Left ventricle myocardium superior (tissue), 1 donor: ENCODE results near the gene C20orf202. TPM values are rescaled to one million over a fixed set of nuclear protein-coding genes. Genes with fewer than 3 reads are reported as not detected.

Source experiments
- ATAC-seq: fragments of 200-7000 bp; cut with Tn5 transposase; one replicate; pipeline ENCODE4 v1.9.1; 2020; ENCODE audit warnings: mild to moderate bottlenecking, moderate library complexity
- DNase-seq: peaks from one replicate; pipeline ENCODE4 v3.0.0-alpha.2; 2020
- intact Hi-C: fragments of 100-400 bp; cut with micrococcal nuclease; formaldehyde crosslinking; loops from one replicate; pipeline ENCODE4 v1.11.0; 2022
- long read RNA-seq: library from polyadenylated mRNA; unstranded; transcript quantifications from one replicate; pipeline ENCODE4 v2.0.0, GENCODE V29; 2021
- total RNA-seq: library from RNA; stranded (reverse); fragmentation: NEBNext Ultra II Directional; extraction: Animal tissue kit (Norgen Biotek cat#: 25700); gene quantifications from one replicate; pipeline ENCODE4 v1.2.1, GENCODE V29; 2021
- donor health status: DM: no; HTN: yes; CAD: no; lungs with severe emphysema.

The C20orf202 gene
- 0.25 TPM for total RNA-seq
- long read RNA-seq: 0 reads

GRCh38 chr20:1202762-1203504 is at the start of gene C20orf202:
C20orf202 (plus strand) TSS chr20:1203454; CDS start chr20:1203586, 132 bp downstream.
- no peak for ATAC-seq
- intact Hi-C loops: no loop called here

GRCh38 chr20:1154226-1154625 is 49.0 kb upstream of the C20orf202 start:
- intact Hi-C loops: no loop called here
- DNase-seq (no peak), ATAC-seq (no peak)

More at GRCh38 chr20:1202762-1203504, at the start of gene C20orf202:
- no peak for DNase-seq

- intact Hi-C loops: no loop called here
- ATAC-seq (peak; percentile 92), DNase-seq (peak; percentile 39)
Measured at GRCh38 chr20:1154691-1155090, 48.6 kb upstream of the C20orf202 start.

GRCh38 chr20:1155342-1155741 is 47.9 kb upstream of the C20orf202 start:
- intact Hi-C loops: no loop called here
- no peak for ATAC-seq
- DNase-seq: no peak

GRCh38 chr20:1160496-1160895 is 42.8 kb upstream of the C20orf202 start:
- DNase-seq: no peak
- intact Hi-C loops: no loop called here
- no peak for ATAC-seq

- no peak for ATAC-seq
- intact Hi-C loops: no loop called here
- DNase-seq: no peak
Measured at GRCh38 chr20:1160991-1161390, 42.3 kb upstream of the C20orf202 start.

GRCh38 chr20:1163105-1163504 is 40.1 kb upstream of the C20orf202 start:
- DNase-seq (no peak), ATAC-seq (no peak)

GRCh38 chr20:1163653-1164052 is 39.6 kb upstream of the C20orf202 start:
- peak; percentile 88 for ATAC-seq
- intact Hi-C loops: no loop called here
- DNase-seq: no peak

More at GRCh38 chr20:1163105-1163504, 40.1 kb upstream of the C20orf202 start:
- intact Hi-C loops: no loop called here

- intact Hi-C loops: no loop called here
- ATAC-seq (no peak), DNase-seq (no peak)
Measured at GRCh38 chr20:1164871-1165270, 38.4 kb upstream of the C20orf202 start.

- no peak for DNase-seq
- intact Hi-C loops: no loop called here
- no peak for ATAC-seq
Measured at GRCh38 chr20:1165521-1165920, 37.7 kb upstream of the C20orf202 start.

GRCh38 chr20:1165941-1166340 is 37.3 kb upstream of the C20orf202 start:
- intact Hi-C loops: no loop called here
- DNase-seq (no peak), ATAC-seq (no peak)

- intact Hi-C loops: no loop called here
- DNase-seq (no peak), ATAC-seq (no peak)
Measured at GRCh38 chr20:1166948-1167720, 36.1 kb upstream of the C20orf202 start.

GRCh38 chr20:1169224-1169623 is 34.0 kb upstream of the C20orf202 start:
- ATAC-seq (no peak), DNase-seq (no peak)
- intact Hi-C loops: no loop called here

GRCh38 chr20:1171461-1172093 is 31.7 kb upstream of the C20orf202 start:
- intact Hi-C loops: no loop called here
- DNase-seq (peak; percentile 58), ATAC-seq (no peak)

- no peak for ATAC-seq
- intact Hi-C loops: no loop called here
- DNase-seq: no peak
Measured at GRCh38 chr20:1173698-1174097, 29.6 kb upstream of the C20orf202 start.

GRCh38 chr20:1174787-1175186 is 28.5 kb upstream of the C20orf202 start:
- no peak for ATAC-seq
- intact Hi-C loops: no loop called here
- no peak for DNase-seq

- DNase-seq: no peak
- ATAC-seq: no peak
- intact Hi-C loops: no loop called here
Measured at GRCh38 chr20:1177680-1178079, 25.6 kb upstream of the C20orf202 start.

GRCh38 chr20:1178103-1178502 is 25.2 kb upstream of the C20orf202 start:
- ATAC-seq: no peak
- DNase-seq: no peak
- intact Hi-C loops: no loop called here

GRCh38 chr20:1178623-1179022 is 24.6 kb upstream of the C20orf202 start:
- ATAC-seq (no peak), DNase-seq (no peak)
- intact Hi-C loops: no loop called here

GRCh38 chr20:1180949-1181348 is 22.3 kb upstream of the C20orf202 start:
- no peak for ATAC-seq
- no peak for DNase-seq
- intact Hi-C loops: no loop called here
